HG03571 (cell line): ENCODE data around the gene DPT.

Experiments
- ATAC-seq: cut with Tn5 transposase; IDR thresholded peaks from one replicate; pipeline ENCODE4 v1.9.1; 2021; ENCODE audit not compliant: unreplicated experiment

DPT gene

GRCh38 chr1:168671782-168672181 lies 57.2 kb downstream of the DPT start:
- no peak for ATAC-seq

- no peak for ATAC-seq
These were observed 63.0 kb downstream of the DPT start for GRCh38 chr1:168665975-168666374.

- no peak for ATAC-seq
These were observed 64.8 kb downstream of the DPT start for GRCh38 chr1:168664069-168664834.

DNA sequence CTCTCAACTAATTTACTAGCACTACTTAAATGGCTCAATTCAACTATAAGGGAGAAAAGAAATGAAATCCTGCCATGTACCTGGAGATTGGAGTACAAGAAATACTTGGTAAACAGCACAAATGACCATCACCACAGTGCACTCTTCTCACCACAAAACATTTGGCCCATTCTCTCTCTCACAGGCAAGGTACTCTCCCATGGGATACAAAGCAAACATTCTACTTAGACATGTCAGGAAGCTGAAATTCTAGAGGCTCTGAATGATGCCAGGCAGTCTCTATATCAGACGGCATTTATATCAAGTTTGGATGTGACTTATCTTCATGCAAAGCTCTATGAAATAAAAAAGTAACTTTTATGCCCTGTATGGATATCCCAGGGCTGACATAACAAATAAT lies 72.5 kb downstream of the DPT start:
- ATAC-seq: no peak

DNA sequence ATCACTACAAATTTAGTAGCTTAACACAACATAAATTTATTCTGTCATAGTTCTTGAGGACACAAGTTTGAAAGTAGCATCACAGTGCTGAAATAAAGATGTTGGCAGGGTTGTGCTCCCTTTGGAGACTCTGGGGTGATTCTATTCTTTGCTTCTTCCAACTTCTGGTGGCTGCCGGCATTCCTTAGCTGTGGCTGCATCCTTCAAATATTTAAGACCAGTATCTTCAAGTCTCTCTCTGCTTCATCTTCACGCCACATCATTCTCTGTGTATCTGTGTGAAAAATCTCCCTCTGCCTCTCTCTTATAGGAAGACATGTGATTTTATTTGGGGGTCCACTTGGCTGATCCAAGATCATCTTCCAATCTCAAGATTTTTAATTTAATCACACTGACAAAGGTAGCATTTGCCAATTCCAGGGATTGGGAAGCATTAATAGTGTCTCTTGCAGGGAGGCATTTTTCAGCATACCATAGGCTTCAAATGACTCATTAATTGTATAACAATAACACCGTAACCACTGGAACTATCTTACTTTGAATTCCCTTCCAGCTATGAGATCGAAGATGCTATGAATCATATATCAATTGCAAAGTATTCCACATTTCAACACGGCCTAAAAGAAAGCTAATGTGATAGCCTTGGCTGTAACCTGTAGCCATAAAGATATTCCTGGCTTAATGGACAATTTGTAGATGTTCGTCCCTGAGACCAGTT lies 74.6 kb downstream of the DPT start:
- ATAC-seq: no peak

DNA sequence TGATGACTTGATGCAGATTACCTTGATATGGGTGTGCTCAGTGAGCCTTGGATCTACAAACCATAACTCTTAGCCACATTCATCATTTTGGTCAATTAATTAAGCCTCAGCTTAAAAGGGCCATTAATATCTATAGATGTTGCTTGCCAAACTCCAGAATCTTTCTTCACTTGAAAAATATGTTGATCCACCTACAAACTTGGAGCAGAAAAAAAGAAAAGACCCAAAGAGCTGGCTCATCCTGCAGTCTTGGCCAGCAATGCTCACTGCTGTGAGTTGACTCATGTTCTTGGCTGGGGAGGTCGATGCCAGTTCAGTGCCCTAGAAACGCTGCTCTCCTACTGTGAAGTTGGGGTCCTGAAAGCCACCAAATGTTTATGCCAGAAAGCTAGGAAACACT lies 75.4 kb downstream of the DPT start:
- no peak for ATAC-seq

GRCh38 chr1:168645721-168646120 lies 83.3 kb downstream of the DPT start:
- no peak for ATAC-seq
